Measurements from ENCODE around the gene HS3ST5. TPM values are rescaled to one million over a fixed set of nuclear protein-coding genes. Genes with fewer than 3 reads are reported as not detected.

HS3ST5 gene
- total RNA-seq, 1 donor from 2014 or later: 1.5 TPM

- Histone ChIP-seq H3K4me3 (ENCODE audit: insufficient read depth, low read depth, low read length) (no peak overlapping the region), H2AFZ (ENCODE audit: low read depth, low read length) (no peak overlapping the region), H3K4me2 (ENCODE audit: low read length) (no peak overlapping the region), H3K4me1 (ENCODE audit: insufficient read depth, low read length) (peaks cover 5% of the 10 kb centered on the region), H3K36me3 (ENCODE audit: insufficient read depth, low read length) (no peaks in the 10 kb centered on the region), H4K20me1 (ENCODE audit: insufficient read depth, low read length) (no peaks in the 10 kb centered on the region), H3K27me3 (ENCODE audit: insufficient read depth, low read length) (no peaks in the 10 kb centered on the region), H3K9me3 (ENCODE audit: insufficient read depth, low read depth, low read length) (no peaks in the 10 kb centered on the region), H3K79me2 (ENCODE audit: insufficient read depth, low read length) (no peaks in the 10 kb centered on the region), H3K27ac (ENCODE audit: low read depth, low read length) (no peak overlapping the region), H3K9ac (ENCODE audit: low read length) (no peak overlapping the region)
- DNase-seq (ENCODE audit: low read depth) (no peak), FAIRE-seq (no peak)
- no peaks in the 10 kb centered on the region for H3K27me3 Mint-ChIP-seq (ENCODE audit: low read depth, unreplicated experiment)
- H3K4me3 Mint-ChIP-seq (ENCODE audit: unreplicated experiment): no peak overlapping the region
- no peaks in the 10 kb centered on the region for H3K9me3 Mint-ChIP-seq (ENCODE audit: unreplicated experiment)
- H3K36me3 Mint-ChIP-seq (ENCODE audit: low read depth, unreplicated experiment): no peaks in the 10 kb centered on the region
- TF ChIP-seq, protein P1, sequence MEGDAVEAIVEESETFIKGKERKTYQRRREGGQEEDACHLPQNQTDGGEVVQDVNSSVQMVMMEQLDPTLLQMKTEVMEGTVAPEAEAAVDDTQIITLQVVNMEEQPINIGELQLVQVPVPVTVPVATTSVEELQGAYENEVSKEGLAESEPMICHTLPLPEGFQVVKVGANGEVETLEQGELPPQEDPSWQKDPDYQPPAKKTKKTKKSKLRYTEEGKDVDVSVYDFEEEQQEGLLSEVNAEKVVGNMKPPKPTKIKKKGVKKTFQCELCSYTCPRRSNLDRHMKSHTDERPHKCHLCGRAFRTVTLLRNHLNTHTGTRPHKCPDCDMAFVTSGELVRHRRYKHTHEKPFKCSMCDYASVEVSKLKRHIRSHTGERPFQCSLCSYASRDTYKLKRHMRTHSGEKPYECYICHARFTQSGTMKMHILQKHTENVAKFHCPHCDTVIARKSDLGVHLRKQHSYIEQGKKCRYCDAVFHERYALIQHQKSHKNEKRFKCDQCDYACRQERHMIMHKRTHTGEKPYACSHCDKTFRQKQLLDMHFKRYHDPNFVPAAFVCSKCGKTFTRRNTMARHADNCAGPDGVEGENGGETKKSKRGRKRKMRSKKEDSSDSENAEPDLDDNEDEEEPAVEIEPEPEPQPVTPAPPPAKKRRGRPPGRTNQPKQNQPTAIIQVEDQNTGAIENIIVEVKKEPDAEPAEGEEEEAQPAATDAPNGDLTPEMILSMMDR (IDR thresholded peaks at IDR 0.05; ENCODE audit: insufficient read depth, low read depth, low read length): no peak
- no peak for TF ChIP-seq EZH2 (IDR thresholded peaks at IDR 0.05; ENCODE audit: insufficient read depth, low read length)
- no peak overlapping the region for H3K27ac Mint-ChIP-seq (ENCODE audit: unreplicated experiment)
- peaks cover 12% of the 10 kb centered on the region for H3K4me1 Mint-ChIP-seq (ENCODE audit: low read depth, unreplicated experiment)
Measured at GRCh38 chr6:114061741-114062140, 281.1 kb downstream of the HS3ST5 start.

- H3K27me3 Mint-ChIP-seq (ENCODE audit: low read depth, unreplicated experiment): no peaks in the 10 kb centered on the region
- no peak for DNase-seq (ENCODE audit: low read depth)
Measured at GRCh38 chr6:114061116-114061515, 281.7 kb downstream of the HS3ST5 start.

DNA sequence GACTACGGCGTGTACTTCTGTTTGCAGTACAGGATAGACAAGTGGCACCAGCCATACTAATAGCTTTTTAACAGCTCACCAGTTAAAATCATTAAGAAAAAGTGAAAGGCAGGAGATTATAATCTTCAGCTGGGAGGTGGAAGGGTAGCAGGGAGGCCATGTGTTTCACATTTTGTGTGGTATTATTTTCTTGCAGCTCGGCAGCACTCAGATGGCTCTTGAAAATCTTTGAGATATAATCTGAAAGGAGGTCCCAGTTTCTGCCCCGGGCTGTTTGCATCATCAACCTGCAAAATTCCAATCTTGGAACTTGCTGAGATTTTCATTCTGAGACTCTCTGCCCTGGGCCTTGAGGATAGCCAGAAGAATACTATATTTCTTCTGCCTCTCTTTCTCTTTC is 284.4 kb downstream of the HS3ST5 start:
- DNase-seq (ENCODE audit: low read depth) (no peak), FAIRE-seq (no peak)
- Histone ChIP-seq H3K4me1 (ENCODE audit: insufficient read depth, low read length) (no peaks in the 10 kb centered on the region), H3K4me2 (ENCODE audit: low read length) (no peak overlapping the region), H3K9me3 (ENCODE audit: insufficient read depth, low read depth, low read length) (no peaks in the 10 kb centered on the region), H2AFZ (ENCODE audit: low read depth, low read length) (no peak overlapping the region), H3K36me3 (ENCODE audit: insufficient read depth, low read length) (no peaks in the 10 kb centered on the region), H3K9ac (ENCODE audit: low read length) (no peak overlapping the region), H3K79me2 (ENCODE audit: insufficient read depth, low read length) (no peaks in the 10 kb centered on the region), H3K27me3 (ENCODE audit: insufficient read depth, low read length) (no peaks in the 10 kb centered on the region), H4K20me1 (ENCODE audit: insufficient read depth, low read length) (no peaks in the 10 kb centered on the region), H3K4me3 (ENCODE audit: insufficient read depth, low read depth, low read length) (no peak overlapping the region), H3K27ac (ENCODE audit: low read depth, low read length) (no peak overlapping the region)
- Mint-ChIP-seq H3K36me3 (ENCODE audit: low read depth, unreplicated experiment) (no peaks in the 10 kb centered on the region), H3K4me1 (ENCODE audit: low read depth, unreplicated experiment) (no peaks in the 10 kb centered on the region), H3K4me3 (ENCODE audit: unreplicated experiment) (no peak overlapping the region), H3K27me3 (ENCODE audit: low read depth, unreplicated experiment) (no peaks in the 10 kb centered on the region), H3K9me3 (ENCODE audit: unreplicated experiment) (no peaks in the 10 kb centered on the region), H3K27ac (ENCODE audit: unreplicated experiment) (no peak overlapping the region)
- no peak for TF ChIP-seq EZH2 (IDR thresholded peaks at IDR 0.05; ENCODE audit: insufficient read depth, low read length)
- TF ChIP-seq, protein P1 (IDR thresholded peaks at IDR 0.05; ENCODE audit: insufficient read depth, low read depth, low read length): no peak

More at GRCh38 chr6:114061116-114061515, 281.7 kb downstream of the HS3ST5 start:
- H3K4me2 ChIP-seq (ENCODE audit: low read length): no peak overlapping the region
- no peaks in the 10 kb centered on the region for H3K79me2 ChIP-seq (ENCODE audit: insufficient read depth, low read length)
- H3K9me3 Mint-ChIP-seq (ENCODE audit: unreplicated experiment): no peaks in the 10 kb centered on the region
- no peak overlapping the region for H3K4me3 Mint-ChIP-seq (ENCODE audit: unreplicated experiment)
- H3K36me3 Mint-ChIP-seq (ENCODE audit: low read depth, unreplicated experiment): no peaks in the 10 kb centered on the region
- no peaks in the 10 kb centered on the region for H3K27me3 ChIP-seq (ENCODE audit: insufficient read depth, low read length)
- H3K4me1 ChIP-seq (ENCODE audit: insufficient read depth, low read length): peaks cover 5% of the 10 kb centered on the region
- no peaks in the 10 kb centered on the region for H3K9me3 ChIP-seq (ENCODE audit: insufficient read depth, low read depth, low read length)
- no peak overlapping the region for H3K9ac ChIP-seq (ENCODE audit: low read length)
- TF ChIP-seq EZH2 (IDR thresholded peaks at IDR 0.05; ENCODE audit: insufficient read depth, low read length): no peak
- TF ChIP-seq, protein P1 (IDR thresholded peaks at IDR 0.05; ENCODE audit: insufficient read depth, low read depth, low read length): no peak
- no peaks in the 10 kb centered on the region for H3K36me3 ChIP-seq (ENCODE audit: insufficient read depth, low read length)
- H2AFZ ChIP-seq (ENCODE audit: low read depth, low read length): no peak overlapping the region
- no peak overlapping the region for H3K27ac Mint-ChIP-seq (ENCODE audit: unreplicated experiment)
- no peak overlapping the region for H3K27ac ChIP-seq (ENCODE audit: low read depth, low read length)
- no peak overlapping the region for H3K4me3 ChIP-seq (ENCODE audit: insufficient read depth, low read depth, low read length)
- no peak for FAIRE-seq
- no peaks in the 10 kb centered on the region for H4K20me1 ChIP-seq (ENCODE audit: insufficient read depth, low read length)
- peaks cover 12% of the 10 kb centered on the region for H3K4me1 Mint-ChIP-seq (ENCODE audit: low read depth, unreplicated experiment)

All from astrocyte (in vitro differentiated cells and primary cell).